Erythroblast (primary cell): ENCODE measurements around the gene HINT2.

Source experiments
- GATA1 ChIP-seq: IDR thresholded peaks from 2 replicates; pipeline ENCODE4 v1.6.1; 2011; ENCODE audit warnings: low read depth, mild to moderate bottlenecking, control low read depth, low read length, moderate library complexity
- POLR2A ChIP-seq: IDR thresholded peaks from 2 replicates; pipeline ENCODE4 v1.6.1; 2011; ENCODE audit warnings: mild to moderate bottlenecking, low read length

DNA sequence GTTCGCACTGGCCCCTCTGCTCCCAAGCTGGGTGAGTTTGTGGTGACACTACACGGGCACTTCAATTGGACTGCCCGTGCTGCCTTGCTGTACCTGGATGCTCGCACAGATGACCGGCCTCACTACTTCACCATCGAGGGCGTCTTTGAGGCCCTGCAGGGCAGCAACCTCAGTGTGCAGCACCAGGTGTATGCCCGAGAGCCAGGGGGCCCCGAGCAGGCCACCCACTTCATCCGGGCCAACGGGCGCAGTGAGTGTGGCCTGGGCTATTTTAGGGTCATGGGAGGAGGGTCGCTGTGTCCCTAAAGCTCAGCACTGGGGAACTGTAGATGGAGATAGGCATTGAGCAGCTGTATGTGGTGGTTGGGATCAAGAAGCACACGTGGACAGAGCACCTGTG, 22.0 kb downstream of the HINT2 start:
- TF ChIP-seq POLR2A, result no peak
- TF ChIP-seq GATA1, result no peak
